SK-N-SH (cell line): Measurements from ENCODE around the gene SPDEF. TPM values are rescaled to one million over a fixed set of nuclear protein-coding genes. Genes with fewer than 3 reads are reported as not detected.

ENCODE experiments used
- CTCF ChIA-PET: fragments of 300-600, 350-600 bp; formaldehyde crosslinking; extraction: SDS; loops from one replicate; lab custom pipeline; 2021; lab: Yijun Ruan, JAX
- POLR2A ChIA-PET: fragments of 350-600 bp; sonication (Branson Sonifier 250); formaldehyde crosslinking; extraction: SDS; loops from one replicate; lab custom pipeline; 2020; ENCODE audit warnings: antibody characterized with exemption, inconsistent platforms; lab: Yijun Ruan, JAX
- DNase-seq: peaks from one replicate; pipeline ENCODE4 v3.0.0; 2012
- H2AFZ ChIP-seq: fragments of 200-600 bp; sonication (generic); 2 replicates; pipeline ENCODE4 v1.8.1; 2016; ENCODE audit warnings: antibody characterized with exemption, mild to moderate bottlenecking, low read depth
- H3F3A ChIP-seq: fragments of 200-600 bp; sonication (generic); replicated peaks from 2 replicates; pipeline ENCODE3; 2016; ENCODE audit warnings: antibody characterized with exemption, mild to moderate bottlenecking; ENCODE audit not compliant: insufficient read depth
- H3K27ac ChIP-seq, 2 experiments: fragments of 200-500 bp in 1 of 2; fragments of 200-600 bp in 1 of 2; sonication (Bioruptor generic) in 1 of 2; sonication (generic), shearing (Covaris generic) in 1 of 2; 2 replicates each; pipeline versions ENCODE4 v1.5.1 to v1.6.1; 2014 to 2016; ENCODE audit warnings: low read depth in 2 of 2, inconsistent platforms in 1 of 2, low read length in 1 of 2, mild to moderate bottlenecking in 1 of 2, mixed read lengths in 1 of 2
- H3K27me3 ChIP-seq: fragments of 200-600 bp; sonication (generic), shearing (Covaris generic); 2 replicates; pipeline ENCODE4 v1.6.1; 2016; ENCODE audit warnings: mixed run types; ENCODE audit not compliant: insufficient read depth
- H3K36me3 ChIP-seq, 2 experiments: fragments of 200-500 bp in 1 of 2; fragments of 200-600 bp in 1 of 2; sonication (Bioruptor generic) in 1 of 2; sonication (generic) in 1 of 2; replicated peaks in 1 of 2; 2 replicates each; pipeline versions ENCODE3 to v1.5.1; 2014 to 2016; ENCODE audit warnings: low read length in 1 of 2, mild to moderate bottlenecking in 1 of 2; ENCODE audit not compliant: insufficient read depth in 2 of 2, control insufficient read depth in 1 of 2
- H3K4me1 ChIP-seq, 2 experiments: fragments of 200-500 bp in 1 of 2; fragments of 200-600 bp in 1 of 2; sonication (Bioruptor generic) in 1 of 2; sonication (generic), shearing (Covaris generic) in 1 of 2; 2 replicates each; pipeline versions ENCODE4 v1.5.1 to v1.6.1; 2014 to 2016; ENCODE audit warnings: low read depth in 1 of 2, low read length in 1 of 2, mixed run types in 1 of 2; ENCODE audit not compliant: insufficient read depth in 2 of 2, control insufficient read depth in 1 of 2
- H3K4me2 ChIP-seq: fragments of 200-600 bp; sonication (generic), shearing (Covaris generic); 2 replicates; pipeline ENCODE4 v1.6.1; 2017; ENCODE audit warnings: mixed run types
- H3K4me3 ChIP-seq, 2 experiments: fragments of 200-500 bp in 1 of 2; fragments of 200-600 bp in 1 of 2; sonication (Bioruptor generic) in 1 of 2; sonication (generic), shearing (Covaris generic) in 1 of 2; 2 replicates each; pipeline versions ENCODE4 v1.5.1 to v1.8.1; 2014 to 2016; ENCODE audit warnings: low read depth in 2 of 2, inconsistent platforms in 1 of 2, low read length in 1 of 2, mild to moderate bottlenecking in 1 of 2, mixed read lengths in 1 of 2, moderate library complexity in 1 of 2
- H3K79me2 ChIP-seq: fragments of 200-600 bp; sonication (generic); 2 replicates; pipeline ENCODE4 v1.8.1; 2017; ENCODE audit warnings: mild to moderate bottlenecking; ENCODE audit not compliant: insufficient read depth
- H3K9ac ChIP-seq: fragments of 200-600 bp; sonication (generic); 2 replicates; pipeline ENCODE4 v1.6.1; 2017; ENCODE audit warnings: mixed run types
- H3K9me2 ChIP-seq: fragments of 200-600 bp; sonication (generic); 2 replicates; pipeline ENCODE4 v1.6.1; 2017; ENCODE audit warnings: mixed run types
- H3K9me3 ChIP-seq: fragments of 200-600 bp; sonication (generic); 2 replicates; pipeline ENCODE4 v1.6.1; 2017; ENCODE audit warnings: mixed run types, mild to moderate bottlenecking, moderate library complexity
- H4K20me1 ChIP-seq: fragments of 200-600 bp; sonication (generic); 2 replicates; pipeline ENCODE4 v1.6.1; 2017; ENCODE audit warnings: mild to moderate bottlenecking, mixed run types; ENCODE audit not compliant: insufficient read depth
- ELF1 ChIP-seq: IDR thresholded peaks from 2 replicates; pipeline ENCODE4 v1.4.0; 2012
- EZH2phosphoT487 ChIP-seq: fragments of 200-600 bp; sonication (generic); IDR thresholded peaks from 2 replicates; pipeline ENCODE4 v1.6.1; 2017; ENCODE audit warnings: low read depth, mixed run types, mild to moderate bottlenecking, antibody characterized with exemption, moderate library complexity, borderline replicate concordance
- FOSL2 ChIP-seq: IDR thresholded peaks from 2 replicates; pipeline ENCODE4 v1.4.0; 2012; ENCODE audit warnings: low read depth, mild to moderate bottlenecking, moderate library complexity, borderline replicate concordance
- FOXJ3 ChIP-seq: sonication (generic); formaldehyde crosslinking; IDR thresholded peaks from 2 replicates; pipeline ENCODE4 v1.5.1; 2020; ENCODE audit warnings: mild to moderate bottlenecking, missing genetic modification reagents
- GABPA ChIP-seq: IDR thresholded peaks from 2 replicates; pipeline ENCODE4 v1.4.0; 2012; ENCODE audit warnings: low read depth, mild to moderate bottlenecking
- GATA2 ChIP-seq: sonication (generic); formaldehyde crosslinking; IDR thresholded peaks from 2 replicates; pipeline ENCODE4 v1.5.0; 2020; ENCODE audit warnings: mild to moderate bottlenecking, missing genetic modification reagents
- NFIC ChIP-seq: IDR thresholded peaks from 2 replicates; pipeline ENCODE4 v1.4.0; 2012; ENCODE audit warnings: borderline replicate concordance
- NRF1 ChIP-seq: IDR thresholded peaks from 2 replicates; pipeline ENCODE4 v1.6.1; 2012; ENCODE audit warnings: low read depth, mild to moderate bottlenecking, low read length
- POLR2AphosphoS5 ChIP-seq: IDR thresholded peaks from 2 replicates; pipeline ENCODE4 v1.6.1; 2012; ENCODE audit warnings: low read depth, low read length
- RCOR1 ChIP-seq: fragments of 150-350 bp; IDR thresholded peaks from 2 replicates; pipeline ENCODE4 v1.6.1; 2017; ENCODE audit warnings: antibody characterized with exemption, low read length
- RFX5 ChIP-seq: IDR thresholded peaks from 2 replicates; pipeline ENCODE4 v1.6.1; 2012; ENCODE audit warnings: mild to moderate bottlenecking, improper control_type of control experiment, low read length
- SIN3A ChIP-seq: IDR thresholded peaks from 2 replicates; pipeline ENCODE4 v1.6.1; 2012; ENCODE audit warnings: low read depth, mild to moderate bottlenecking, low read length, moderate library complexity, borderline replicate concordance
- TCF12 ChIP-seq: IDR thresholded peaks from 2 replicates; pipeline ENCODE4 v1.4.0; 2012
- TEAD4 ChIP-seq: IDR thresholded peaks from 2 replicates; pipeline ENCODE4 v1.4.0; 2012; ENCODE audit warnings: mild to moderate bottlenecking, borderline replicate concordance; ENCODE audit not compliant: insufficient read depth
- WGBS: methylation state at CpG from one replicate; pipeline ENCODE4 v1.1.6; 2017; ENCODE audit warnings: low lambda C conversion rate; 5-methylcytosine and 5-hydroxymethylcytosine counted together
- polyA plus RNA-seq, 3 experiments: library from polyadenylated mRNA; depleted of rRNA; stranded (reverse); fragments of >200 nt; gene quantifications; 2 replicates each; pipeline ENCODE4 v1.2.3, GENCODE V29; 2012
- TF ChIP-seq, protein P1 (sequence below): IDR thresholded peaks from 2 replicates; pipeline ENCODE4; 2012
- TF ChIP-seq, protein P2 (sequence below): IDR thresholded peaks from 2 replicates; pipeline ENCODE4 v1.4.0; 2012; ENCODE audit warnings: low read depth
- TF ChIP-seq, protein P3 (sequence below): IDR thresholded peaks from 2 replicates; pipeline ENCODE4 v1.4.0; 2012; ENCODE audit warnings: low read depth, borderline replicate concordance
- TF ChIP-seq, protein P4 (sequence below): IDR thresholded peaks from 2 replicates; pipeline ENCODE4 v1.4.0; 2012; ENCODE audit warnings: low read depth, borderline replicate concordance
- TF ChIP-seq, protein P5 (sequence below): fragments of 150-350 bp; IDR thresholded peaks from 2 replicates; pipeline ENCODE4 v1.6.1; 2016; ENCODE audit warnings: mild to moderate bottlenecking, low read depth, low read length
- TF ChIP-seq, protein P6 (sequence below): fragments of 150-350 bp; IDR thresholded peaks from 2 replicates; pipeline ENCODE4 v1.6.1; 2017; ENCODE audit warnings: antibody characterized with exemption, low read length, low read depth, borderline replicate concordance

The SPDEF gene
- polyA plus RNA-seq, 1 of the 3 experiments (the other 2 are of a cell fraction) = 0.10 TPM

DNA sequence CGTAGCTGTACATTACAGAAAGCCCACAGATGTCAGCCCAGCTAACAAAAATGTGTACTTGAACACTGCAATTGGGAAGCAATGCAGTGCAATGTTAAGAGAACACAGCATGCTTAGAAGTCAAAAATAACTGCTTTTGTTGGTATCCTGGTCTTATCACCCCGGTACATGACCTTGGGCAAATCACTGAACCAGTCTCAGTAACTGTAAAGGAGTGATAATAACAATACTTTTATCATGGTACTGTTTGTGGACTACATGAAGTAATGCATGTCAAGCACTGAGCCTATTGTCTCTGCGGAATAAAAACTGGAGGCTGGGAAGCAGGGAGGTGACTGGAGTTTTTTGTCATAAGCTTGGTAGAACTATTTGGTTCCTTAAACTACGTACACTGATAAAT is 44.7 kb upstream of the SPDEF start:
- Histone ChIP-seq H3K9me3 (no peaks in the 10 kb centered on the region), H3K4me2 (no peak overlapping the region), H3K27me3 (no peaks in the 10 kb centered on the region), H3K4me1 (peaks cover 8 to 12% of the 10 kb centered on the region in 2 experiments; a peak in 3 of 4 replicates), H3K9me2 (no peaks in the 10 kb centered on the region), H4K20me1 (peaks cover 64% of the 10 kb centered on the region), H3K4me3 (no peak overlapping the region), H3K79me2 (peaks cover 60% of the 10 kb centered on the region), H3K9ac (no peak overlapping the region), H2AFZ (no peak overlapping the region), H3K27ac (no peak overlapping the region), H3K36me3 (peaks cover 3 to 19% of the 10 kb centered on the region in 2 experiments), H3F3A (peaks cover 4% of the 10 kb centered on the region)
- no peak for TF ChIP-seq TEAD4
- no peak for TF ChIP-seq RCOR1
- no peak for TF ChIP-seq SIN3A
- TF ChIP-seq, protein P1, sequence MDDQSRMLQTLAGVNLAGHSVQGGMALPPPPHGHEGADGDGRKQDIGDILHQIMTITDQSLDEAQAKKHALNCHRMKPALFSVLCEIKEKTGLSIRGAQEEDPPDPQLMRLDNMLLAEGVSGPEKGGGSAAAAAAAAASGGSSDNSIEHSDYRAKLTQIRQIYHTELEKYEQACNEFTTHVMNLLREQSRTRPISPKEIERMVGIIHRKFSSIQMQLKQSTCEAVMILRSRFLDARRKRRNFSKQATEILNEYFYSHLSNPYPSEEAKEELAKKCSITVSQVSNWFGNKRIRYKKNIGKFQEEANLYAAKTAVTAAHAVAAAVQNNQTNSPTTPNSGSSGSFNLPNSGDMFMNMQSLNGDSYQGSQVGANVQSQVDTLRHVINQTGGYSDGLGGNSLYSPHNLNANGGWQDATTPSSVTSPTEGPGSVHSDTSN = no peak
- TF ChIP-seq, protein P2, sequence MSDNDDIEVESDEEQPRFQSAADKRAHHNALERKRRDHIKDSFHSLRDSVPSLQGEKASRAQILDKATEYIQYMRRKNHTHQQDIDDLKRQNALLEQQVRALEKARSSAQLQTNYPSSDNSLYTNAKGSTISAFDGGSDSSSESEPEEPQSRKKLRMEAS = no peak
- TF ChIP-seq NFIC = no peak
- no peak for TF ChIP-seq RFX5
- TF ChIP-seq ELF1 = no peak
- TF ChIP-seq TCF12 = no peak
- no peak for DNase-seq
- WGBS = 95% methylated on average over 4 of the region's 4 CpGs
- POLR2A ChIA-PET = no interaction called here
- CTCF ChIA-PET = interaction anchor here (1.0 to 4.8 kb wide), 5 partner anchors 9 to 405 kb away, joined by 3 to 37 read pairs (median 4); no protein-coding TSS in a partner anchor

DNA sequence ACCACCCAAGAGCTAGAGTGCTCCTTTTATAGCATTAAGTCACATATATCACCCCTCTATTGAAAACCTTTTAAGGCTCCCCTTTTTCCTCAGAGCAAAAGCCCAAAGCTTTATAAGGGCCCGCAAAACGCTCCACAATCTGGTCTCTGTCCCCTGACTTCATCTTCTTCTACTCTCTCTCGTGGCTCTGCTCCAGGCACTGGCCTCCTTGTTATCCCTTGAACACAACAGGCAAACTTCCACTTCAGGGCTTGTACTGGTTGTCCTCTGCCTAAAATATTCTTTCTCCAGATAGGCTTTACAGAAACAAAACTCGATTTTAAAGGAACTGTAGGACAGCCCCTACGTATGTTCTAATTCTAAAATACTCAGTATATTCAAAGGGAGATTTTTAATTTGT is 44.0 kb upstream of the SPDEF start:
- Histone ChIP-seq H3K4me3 (no peak overlapping the region), H3K27ac (no peak overlapping the region), H2AFZ (no peak overlapping the region), H4K20me1 (peaks cover 70% of the 10 kb centered on the region), H3K4me1 (peaks cover 9 to 14% of the 10 kb centered on the region in 2 experiments; a peak in 3 of 4 replicates), H3K79me2 (peaks cover 57% of the 10 kb centered on the region), H3K27me3 (no peaks in the 10 kb centered on the region), H3K4me2 (no peak overlapping the region), H3K9ac (no peak overlapping the region), H3K36me3 (peaks cover 0 to 13% of the 10 kb centered on the region in 2 experiments), H3K9me2 (no peaks in the 10 kb centered on the region), H3F3A (peaks cover 5% of the 10 kb centered on the region), H3K9me3 (no peaks in the 10 kb centered on the region)
- DNase-seq = no peak
- ChIA-PET CTCF (interaction anchor here (2.6 to 4.8 kb wide), 2 partner anchors 9 to 140 kb away, joined by 11 to 37 read pairs; no protein-coding TSS in a partner anchor), POLR2A (no interaction called here)
- WGBS = 94% methylated on average over 5 of the region's 5 CpGs
- TF ChIP-seq, protein P3, sequence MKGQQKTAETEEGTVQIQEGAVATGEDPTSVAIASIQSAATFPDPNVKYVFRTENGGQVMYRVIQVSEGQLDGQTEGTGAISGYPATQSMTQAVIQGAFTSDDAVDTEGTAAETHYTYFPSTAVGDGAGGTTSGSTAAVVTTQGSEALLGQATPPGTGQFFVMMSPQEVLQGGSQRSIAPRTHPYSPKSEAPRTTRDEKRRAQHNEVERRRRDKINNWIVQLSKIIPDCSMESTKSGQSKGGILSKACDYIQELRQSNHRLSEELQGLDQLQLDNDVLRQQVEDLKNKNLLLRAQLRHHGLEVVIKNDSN = no peak
- TF ChIP-seq POLR2AphosphoS5 (no peak), FOSL2 (no peak), ELF1 (no peak), NFIC (no peak), FOXJ3 (CRISPR knock-in tag) (no peak), GATA2 (CRISPR knock-in tag) (no peak), NRF1 (no peak), EZH2phosphoT487 (no peak), GABPA (no peak)
- TF ChIP-seq, protein P4, sequence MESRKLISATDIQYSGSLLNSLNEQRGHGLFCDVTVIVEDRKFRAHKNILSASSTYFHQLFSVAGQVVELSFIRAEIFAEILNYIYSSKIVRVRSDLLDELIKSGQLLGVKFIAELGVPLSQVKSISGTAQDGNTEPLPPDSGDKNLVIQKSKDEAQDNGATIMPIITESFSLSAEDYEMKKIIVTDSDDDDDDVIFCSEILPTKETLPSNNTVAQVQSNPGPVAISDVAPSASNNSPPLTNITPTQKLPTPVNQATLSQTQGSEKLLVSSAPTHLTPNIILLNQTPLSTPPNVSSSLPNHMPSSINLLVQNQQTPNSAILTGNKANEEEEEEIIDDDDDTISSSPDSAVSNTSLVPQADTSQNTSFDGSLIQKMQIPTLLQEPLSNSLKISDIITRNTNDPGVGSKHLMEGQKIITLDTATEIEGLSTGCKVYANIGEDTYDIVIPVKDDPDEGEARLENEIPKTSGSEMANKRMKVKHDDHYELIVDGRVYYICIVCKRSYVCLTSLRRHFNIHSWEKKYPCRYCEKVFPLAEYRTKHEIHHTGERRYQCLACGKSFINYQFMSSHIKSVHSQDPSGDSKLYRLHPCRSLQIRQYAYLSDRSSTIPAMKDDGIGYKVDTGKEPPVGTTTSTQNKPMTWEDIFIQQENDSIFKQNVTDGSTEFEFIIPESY = no peak
- TF ChIP-seq, protein P5, sequence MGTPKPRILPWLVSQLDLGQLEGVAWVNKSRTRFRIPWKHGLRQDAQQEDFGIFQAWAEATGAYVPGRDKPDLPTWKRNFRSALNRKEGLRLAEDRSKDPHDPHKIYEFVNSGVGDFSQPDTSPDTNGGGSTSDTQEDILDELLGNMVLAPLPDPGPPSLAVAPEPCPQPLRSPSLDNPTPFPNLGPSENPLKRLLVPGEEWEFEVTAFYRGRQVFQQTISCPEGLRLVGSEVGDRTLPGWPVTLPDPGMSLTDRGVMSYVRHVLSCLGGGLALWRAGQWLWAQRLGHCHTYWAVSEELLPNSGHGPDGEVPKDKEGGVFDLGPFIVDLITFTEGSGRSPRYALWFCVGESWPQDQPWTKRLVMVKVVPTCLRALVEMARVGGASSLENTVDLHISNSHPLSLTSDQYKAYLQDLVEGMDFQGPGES = no peak
- TF ChIP-seq, protein P6, sequence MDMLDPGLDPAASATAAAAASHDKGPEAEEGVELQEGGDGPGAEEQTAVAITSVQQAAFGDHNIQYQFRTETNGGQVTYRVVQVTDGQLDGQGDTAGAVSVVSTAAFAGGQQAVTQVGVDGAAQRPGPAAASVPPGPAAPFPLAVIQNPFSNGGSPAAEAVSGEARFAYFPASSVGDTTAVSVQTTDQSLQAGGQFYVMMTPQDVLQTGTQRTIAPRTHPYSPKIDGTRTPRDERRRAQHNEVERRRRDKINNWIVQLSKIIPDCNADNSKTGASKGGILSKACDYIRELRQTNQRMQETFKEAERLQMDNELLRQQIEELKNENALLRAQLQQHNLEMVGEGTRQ = no peak
- TF ChIP-seq, protein P2 = no peak
- TF ChIP-seq, protein P1 = no peak
